ENCODE measurements around the gene XIAP.
"Not testable (repeated sequence)": the region's sequence is repeated elsewhere in the genome, so short reads cannot be mapped to it uniquely, and the experiment has no call there.

XIAP gene

DNA sequence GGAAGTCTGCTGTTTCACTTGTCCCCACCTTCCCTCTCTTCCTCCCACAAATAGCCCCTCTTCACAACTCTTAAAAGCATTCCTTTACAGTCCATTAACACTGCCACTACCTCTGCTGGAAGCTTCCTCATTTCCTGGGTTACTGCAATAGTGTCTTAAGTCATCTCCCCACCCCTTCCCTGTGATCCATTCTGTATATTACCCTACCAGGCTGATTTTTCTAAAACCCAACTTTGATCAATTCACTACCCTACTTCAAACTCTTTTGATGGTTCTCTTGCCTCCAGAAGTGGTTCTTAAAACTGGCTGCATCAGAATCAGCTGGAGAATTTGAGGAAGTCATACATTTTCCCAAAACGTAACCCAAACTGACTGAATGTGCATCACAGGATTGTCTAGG is 8.8 kb upstream of the XIAP start:
- Mint-ChIP-seq H3K27ac (no peak overlapping the region), H3K27me3 (no peaks in the 10 kb centered on the region), H3K36me3 (no peaks in the 10 kb centered on the region), H3K9me3 (ENCODE audit: low read depth) (no peaks in the 10 kb centered on the region), H3K4me3 (no peak overlapping the region), H3K4me1 (ENCODE audit: low read depth) (no peaks in the 10 kb centered on the region)

DNA sequence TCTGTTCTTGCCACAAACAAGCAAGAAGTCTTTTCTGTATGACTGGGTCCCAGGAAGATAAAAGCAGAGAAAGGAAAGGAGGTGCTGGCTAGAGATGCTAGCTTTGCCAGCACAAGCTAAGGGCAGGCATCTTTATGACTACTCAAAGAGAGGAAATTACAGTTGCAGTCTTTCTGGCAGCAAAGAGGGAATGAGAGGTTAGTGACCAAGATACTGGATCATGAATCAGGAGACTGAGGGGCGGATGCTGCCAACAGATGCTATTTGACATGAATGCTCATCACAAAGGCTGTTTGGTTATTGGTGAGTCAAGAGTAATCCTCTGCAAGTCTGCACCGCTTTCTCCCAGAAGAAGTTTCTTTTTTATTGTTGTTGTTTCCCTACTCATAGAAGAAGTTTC is 5.5 kb upstream of the XIAP start:
- H3K4me3 Mint-ChIP-seq = no peak overlapping the region
- no peak overlapping the region for H3K27ac Mint-ChIP-seq
- no peaks in the 10 kb centered on the region for H3K36me3 Mint-ChIP-seq
- peaks cover 7% of the 10 kb centered on the region for H3K4me1 Mint-ChIP-seq (ENCODE audit: low read depth)
- H3K9me3 Mint-ChIP-seq (ENCODE audit: low read depth) = no peaks in the 10 kb centered on the region
- H3K27me3 Mint-ChIP-seq = no peaks in the 10 kb centered on the region

DNA sequence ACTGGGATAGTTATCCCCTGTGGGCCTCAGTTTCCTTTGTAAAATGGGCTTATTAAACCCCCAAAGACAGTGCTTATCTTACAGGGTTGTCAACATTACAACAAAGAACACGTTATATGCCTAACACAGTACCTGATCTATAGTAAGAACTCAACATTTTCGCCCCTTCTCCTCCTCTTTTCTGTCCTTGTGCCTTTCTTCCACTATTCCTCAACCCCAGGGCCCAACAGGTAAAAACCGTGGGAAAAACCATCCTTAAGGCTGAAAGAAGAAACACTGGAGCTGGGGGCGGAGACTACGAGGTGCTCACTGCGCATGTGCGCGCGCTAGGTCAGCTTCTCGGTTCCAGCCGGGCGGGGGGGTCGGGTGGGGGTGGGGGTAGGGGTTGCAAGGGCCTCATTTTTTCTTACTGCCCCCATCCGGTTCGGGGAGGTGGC is 426 bp upstream of the XIAP start:
- H3K36me3 Mint-ChIP-seq = no peaks in the 10 kb centered on the region
- no peaks in the 10 kb centered on the region for H3K9me3 Mint-ChIP-seq (ENCODE audit: low read depth)
- peak overlapping the region; percentile 92 for H3K4me3 Mint-ChIP-seq
- peaks cover 17% of the 10 kb centered on the region for H3K4me1 Mint-ChIP-seq (ENCODE audit: low read depth)
- no peaks in the 10 kb centered on the region for H3K27me3 Mint-ChIP-seq
- H3K27ac Mint-ChIP-seq = peak overlapping the region; percentile 80

DNA sequence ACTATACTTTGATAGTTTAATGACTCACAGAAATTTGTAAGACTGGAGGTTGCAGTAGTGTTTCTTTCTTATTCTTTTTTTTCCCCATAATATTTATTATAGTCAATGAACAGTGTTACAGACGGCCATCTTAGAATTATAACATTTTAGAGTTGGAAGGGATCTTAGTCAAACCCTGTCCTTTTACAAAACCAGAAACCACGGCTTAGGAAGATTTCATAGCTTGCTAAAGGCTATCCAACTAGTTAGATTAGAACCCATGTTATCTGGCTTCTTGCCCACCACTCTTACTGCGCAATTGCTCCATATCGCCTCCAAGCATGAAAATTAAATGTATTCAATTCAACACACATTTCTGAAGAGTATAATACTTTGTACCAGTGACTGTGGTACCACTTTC is 1.1 kb downstream of the XIAP start:
- H3K27me3 Mint-ChIP-seq = no peaks in the 10 kb centered on the region
- H3K36me3 Mint-ChIP-seq = no peaks in the 10 kb centered on the region
- peaks cover 17% of the 10 kb centered on the region for H3K4me1 Mint-ChIP-seq (ENCODE audit: low read depth)
- peak overlapping the region; percentile 93 for H3K27ac Mint-ChIP-seq
- H3K9me3 Mint-ChIP-seq (ENCODE audit: low read depth) = no peaks in the 10 kb centered on the region
- H3K4me3 Mint-ChIP-seq = peak overlapping the region; percentile 92

DNA sequence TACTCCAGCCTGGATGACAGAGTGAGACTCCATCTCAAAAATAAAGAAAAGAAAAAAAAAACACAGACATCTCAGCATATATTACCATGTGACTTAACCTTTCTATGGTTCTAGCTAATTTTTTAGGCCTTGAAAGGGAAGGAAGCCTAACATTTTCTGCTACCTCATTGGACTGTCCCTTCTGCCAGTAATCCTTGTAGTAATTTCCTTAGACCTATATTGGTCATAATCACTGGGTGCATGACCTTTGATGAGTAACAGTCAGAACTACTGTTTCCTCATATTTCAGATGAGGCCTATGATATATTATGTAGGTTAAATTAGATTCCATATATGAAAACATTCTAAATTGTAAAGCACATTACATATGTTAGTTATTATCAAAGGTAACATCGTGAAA is 9.6 kb downstream of the XIAP start:
- Mint-ChIP-seq H3K4me3 (no peak overlapping the region), H3K9me3 (ENCODE audit: low read depth) (no peaks in the 10 kb centered on the region), H3K27ac (peak overlapping the region; percentile 83), H3K4me1 (ENCODE audit: low read depth) (peaks cover 18% of the 10 kb centered on the region), H3K36me3 (no peaks in the 10 kb centered on the region), H3K27me3 (no peaks in the 10 kb centered on the region)

DNA sequence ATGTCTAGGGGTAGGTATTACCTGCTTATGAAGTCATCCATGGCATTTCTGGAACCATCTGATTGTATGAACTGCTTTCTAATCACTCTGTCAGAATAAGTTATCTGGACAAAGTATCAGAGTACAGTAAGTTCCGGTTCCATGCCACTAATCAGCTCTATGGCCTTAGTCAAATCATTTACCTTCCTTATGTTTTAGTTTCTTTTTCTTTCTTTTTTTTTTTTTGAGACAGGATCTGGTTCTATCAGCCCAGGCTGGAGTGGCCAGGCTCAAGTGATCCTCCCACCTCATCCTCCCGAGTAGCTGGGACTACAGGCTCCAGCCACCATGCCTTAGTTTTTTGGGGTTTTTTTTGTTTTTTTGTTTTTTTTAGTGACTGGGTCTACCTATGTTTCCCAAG is 11.5 kb downstream of the XIAP start:
- H3K27ac Mint-ChIP-seq = peak overlapping the region; percentile 58

DNA sequence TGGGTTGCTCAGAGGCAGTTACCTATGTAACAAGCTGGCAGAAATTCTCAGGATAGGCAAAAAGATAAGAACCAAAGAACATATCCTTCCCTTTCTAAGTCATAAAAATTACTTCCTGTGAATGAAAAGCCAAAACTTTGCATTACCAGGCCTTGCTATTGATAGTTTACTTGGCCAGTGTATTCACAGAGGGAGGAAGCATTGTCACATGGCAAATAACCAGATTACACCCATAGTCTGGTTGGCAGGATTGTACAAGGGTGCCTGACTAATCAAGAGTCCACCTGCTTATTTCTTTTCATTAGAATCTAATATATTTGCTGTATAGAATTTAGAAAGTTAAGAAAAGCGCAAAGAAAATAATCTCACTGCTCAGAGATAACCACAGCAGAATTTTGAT is 14.1 kb downstream of the XIAP start:
- Mint-ChIP-seq H3K9me3 (ENCODE audit: low read depth) (no peaks in the 10 kb centered on the region), H3K36me3 (no peaks in the 10 kb centered on the region), H3K27me3 (no peaks in the 10 kb centered on the region), H3K4me1 (ENCODE audit: low read depth) (peaks cover 36% of the 10 kb centered on the region), H3K4me3 (no peak overlapping the region), H3K27ac (no peak overlapping the region)

More for the DNA sequence above, 11.5 kb downstream of the XIAP start:
- Mint-ChIP-seq H3K36me3 (no peaks in the 10 kb centered on the region), H3K4me1 (ENCODE audit: low read depth) (peaks cover 21% of the 10 kb centered on the region), H3K27me3 (no peaks in the 10 kb centered on the region), H3K9me3 (ENCODE audit: low read depth) (no peaks in the 10 kb centered on the region), H3K4me3 (no peak overlapping the region)

DNA sequence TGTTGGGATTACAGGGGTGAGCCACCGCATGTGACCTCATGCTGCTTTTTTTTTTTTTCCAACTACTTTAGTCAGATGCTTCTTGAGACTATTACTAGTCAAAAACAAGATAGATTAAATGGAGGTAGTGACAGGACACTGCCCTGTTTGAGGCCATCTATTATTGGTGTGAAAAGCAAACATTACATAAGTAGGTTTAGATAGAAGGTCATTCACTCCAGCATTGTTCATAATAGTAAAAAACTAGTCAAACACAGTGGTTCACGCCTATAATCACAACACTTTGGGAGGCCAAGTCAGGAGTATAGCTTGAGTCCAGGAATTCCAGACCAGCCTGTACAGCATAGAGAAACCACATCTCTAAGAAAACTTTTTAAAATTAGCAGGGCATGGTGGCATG is 16.3 kb downstream of the XIAP start:
- Mint-ChIP-seq H3K27ac (no peak overlapping the region), H3K4me3 (no peak overlapping the region), H3K4me1 (ENCODE audit: low read depth) (peaks cover 37% of the 10 kb centered on the region), H3K27me3 (no peaks in the 10 kb centered on the region), H3K9me3 (ENCODE audit: low read depth) (no peaks in the 10 kb centered on the region), H3K36me3 (no peaks in the 10 kb centered on the region)

DNA sequence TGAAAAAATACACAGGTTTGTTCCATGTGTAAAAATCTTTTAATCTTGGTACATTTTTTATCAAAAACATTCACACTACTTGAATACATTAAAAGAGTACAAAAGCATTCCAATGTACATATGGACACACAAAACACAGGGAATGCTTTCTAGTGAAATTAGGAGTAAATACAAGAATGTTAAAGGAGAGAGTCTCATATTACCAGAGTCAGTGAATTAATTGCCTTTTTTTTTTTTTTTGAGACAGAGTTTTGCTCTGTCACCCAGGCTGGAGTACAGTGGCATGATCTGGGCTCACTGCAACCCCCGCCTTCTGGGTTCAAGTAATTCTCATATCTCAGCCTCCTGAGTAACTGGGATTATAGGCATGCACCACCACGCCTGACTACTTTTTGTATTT is 17.0 kb downstream of the XIAP start:
- Mint-ChIP-seq H3K9me3 (ENCODE audit: low read depth) (no peaks in the 10 kb centered on the region), H3K4me3 (no peak overlapping the region), H3K4me1 (ENCODE audit: low read depth) (peaks cover 38% of the 10 kb centered on the region), H3K27me3 (no peaks in the 10 kb centered on the region), H3K36me3 (no peaks in the 10 kb centered on the region), H3K27ac (peak overlapping the region; percentile 34)

DNA sequence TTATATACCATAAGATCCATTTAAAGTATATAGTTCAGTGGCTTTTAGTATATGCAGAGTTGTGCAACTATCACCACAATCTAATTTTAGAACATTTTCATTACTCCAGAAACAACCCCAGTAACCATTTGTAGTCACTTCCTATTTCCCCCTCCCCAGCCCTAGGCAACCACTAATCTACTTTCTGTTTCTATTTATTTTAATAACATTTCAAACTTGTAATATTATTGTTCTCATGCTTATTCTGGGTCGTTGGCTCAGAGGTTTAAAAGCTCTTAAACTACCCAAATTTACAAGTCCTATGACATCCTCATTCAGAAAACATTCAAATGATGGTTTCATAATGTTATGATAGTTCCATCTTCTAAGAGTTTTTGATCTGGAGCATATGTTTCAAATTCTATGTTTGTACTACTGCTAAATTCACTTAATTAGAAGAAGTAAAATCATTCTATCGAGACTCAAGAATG is 18.4 kb downstream of the XIAP start:
- Mint-ChIP-seq H3K27me3 (no peaks in the 10 kb centered on the region), H3K36me3 (no peaks in the 10 kb centered on the region), H3K4me3 (peak overlapping the region; percentile 67), H3K27ac (peak overlapping the region; percentile 80), H3K9me3 (ENCODE audit: low read depth) (no peaks in the 10 kb centered on the region), H3K4me1 (ENCODE audit: low read depth) (peaks cover 38% of the 10 kb centered on the region)

DNA sequence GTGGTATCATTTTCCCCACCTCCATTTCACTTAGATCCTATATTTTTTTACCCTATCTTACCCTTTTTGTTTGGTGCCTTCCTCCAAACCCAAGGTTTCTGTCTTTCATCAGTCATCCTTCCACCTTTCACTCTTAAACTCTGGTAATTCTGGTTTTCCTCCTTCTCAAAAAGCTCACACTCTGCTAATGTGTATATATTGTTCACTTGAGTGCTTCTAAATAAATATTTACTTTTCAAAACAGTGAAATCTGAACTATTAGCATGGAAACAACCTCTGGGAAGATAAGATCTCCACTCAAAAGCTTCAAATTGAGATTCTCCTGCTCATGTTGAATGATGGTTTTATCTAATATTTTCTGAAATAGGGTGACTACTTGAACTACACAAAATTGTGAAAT is 21.5 kb downstream of the XIAP start:
- no peaks in the 10 kb centered on the region for H3K36me3 Mint-ChIP-seq
- no peak overlapping the region for H3K4me3 Mint-ChIP-seq
- peaks cover 34% of the 10 kb centered on the region for H3K4me1 Mint-ChIP-seq (ENCODE audit: low read depth)
- H3K27me3 Mint-ChIP-seq = no peaks in the 10 kb centered on the region
- H3K27ac Mint-ChIP-seq = peak overlapping the region; percentile 61
- H3K9me3 Mint-ChIP-seq (ENCODE audit: low read depth) = no peaks in the 10 kb centered on the region

DNA sequence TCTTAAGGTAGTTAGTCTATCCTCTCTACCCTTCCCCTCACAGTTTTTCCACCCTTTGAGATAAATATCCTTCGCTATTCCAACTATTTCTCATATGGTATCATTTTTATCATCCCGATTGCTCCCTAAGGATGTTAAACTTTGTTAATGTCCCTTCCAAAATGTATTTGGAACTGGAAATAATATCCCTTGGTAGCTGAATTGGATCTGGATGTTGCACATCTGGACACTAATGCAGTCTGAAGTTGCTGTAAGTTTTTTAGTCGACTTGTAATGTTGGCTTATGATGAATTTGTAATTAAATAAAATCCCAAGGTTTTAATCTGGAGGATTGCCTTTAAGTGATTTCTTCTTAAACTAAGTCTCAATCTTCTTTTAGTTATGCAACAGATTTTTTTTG is 22.5 kb downstream of the XIAP start:
- H3K9me3 Mint-ChIP-seq (ENCODE audit: low read depth) = no peaks in the 10 kb centered on the region
- H3K27ac Mint-ChIP-seq = no peak overlapping the region
- H3K4me3 Mint-ChIP-seq = no peak overlapping the region
- H3K36me3 Mint-ChIP-seq = no peaks in the 10 kb centered on the region
- H3K4me1 Mint-ChIP-seq (ENCODE audit: low read depth) = peaks cover 29% of the 10 kb centered on the region
- H3K27me3 Mint-ChIP-seq = no peaks in the 10 kb centered on the region

DNA sequence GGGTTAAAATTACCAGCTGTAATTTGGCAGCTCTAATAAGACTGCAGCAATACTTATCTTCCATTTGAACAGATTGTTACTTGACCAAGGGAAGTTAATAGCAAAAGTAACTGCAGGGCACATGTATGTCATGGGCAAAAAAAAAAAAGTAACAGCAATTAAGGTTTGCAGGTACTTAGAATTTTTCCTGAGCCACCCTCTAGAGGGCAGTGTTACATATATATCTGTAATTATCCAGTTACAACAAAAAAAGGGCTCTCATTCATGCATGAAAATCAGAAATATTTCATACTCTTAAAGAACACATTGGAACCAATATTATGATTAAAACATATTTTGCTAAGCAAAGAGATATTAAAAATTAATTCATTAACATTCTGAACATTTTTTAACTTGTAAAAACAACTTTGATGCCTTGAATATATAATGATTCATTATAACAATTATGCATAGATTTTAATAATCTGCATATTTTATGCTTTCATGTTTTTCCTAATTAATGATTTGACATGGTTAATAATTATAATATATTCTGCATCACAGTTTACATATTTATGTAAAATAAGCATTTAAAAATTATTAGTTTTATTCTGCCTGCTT is 25.1 kb downstream of the XIAP start:
- Mint-ChIP-seq H3K27ac (no peak overlapping the region), H3K27me3 (no peaks in the 10 kb centered on the region), H3K36me3 (peaks cover 3% of the 10 kb centered on the region), H3K4me1 (ENCODE audit: low read depth) (peaks cover 11% of the 10 kb centered on the region), H3K9me3 (ENCODE audit: low read depth) (no peaks in the 10 kb centered on the region), H3K4me3 (no peak overlapping the region)

DNA sequence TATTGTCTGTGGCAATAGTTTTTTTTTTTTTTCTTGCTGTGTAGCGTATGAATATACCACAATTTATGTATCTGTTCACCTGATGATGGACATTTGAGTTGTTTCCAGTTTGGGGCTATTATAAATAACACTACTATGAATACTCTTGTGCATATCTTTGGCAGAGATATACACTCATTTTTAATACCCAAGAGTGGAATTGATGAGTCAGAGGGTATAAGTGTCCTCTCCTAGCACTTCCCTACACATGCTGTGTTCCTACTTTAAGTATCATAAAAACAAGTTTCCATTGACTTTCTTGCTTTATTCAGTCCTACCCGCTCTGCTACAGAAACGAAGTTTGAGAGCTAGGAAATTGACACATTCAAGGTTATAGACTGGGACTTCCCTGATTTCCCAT is 39.8 kb downstream of the XIAP start:
- H3K4me3 Mint-ChIP-seq = no peak overlapping the region
- peaks cover 7% of the 10 kb centered on the region for H3K4me1 Mint-ChIP-seq (ENCODE audit: low read depth)
- no peaks in the 10 kb centered on the region for H3K27me3 Mint-ChIP-seq
- H3K36me3 Mint-ChIP-seq = no peaks in the 10 kb centered on the region
- no peaks in the 10 kb centered on the region for H3K9me3 Mint-ChIP-seq (ENCODE audit: low read depth)
- H3K27ac Mint-ChIP-seq = no peak overlapping the region

DNA sequence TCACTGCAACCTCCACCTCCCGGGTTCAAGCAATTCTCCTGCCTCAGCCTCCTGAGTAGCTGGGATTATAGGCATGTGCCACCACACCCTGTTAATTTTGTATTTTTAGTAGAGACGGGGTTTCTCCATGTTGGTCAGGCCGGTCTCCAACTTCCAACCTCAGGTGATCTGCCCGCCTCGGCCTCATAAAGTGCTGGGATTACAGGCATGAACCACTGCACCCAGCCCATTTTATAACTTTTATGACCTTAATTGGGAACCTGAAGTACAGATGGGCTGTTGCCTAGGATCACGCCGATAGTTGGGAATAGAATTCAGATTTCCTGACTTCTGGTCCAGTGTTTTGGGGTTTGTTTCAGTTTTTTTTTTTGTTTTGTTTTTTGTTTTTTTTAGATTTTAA is 43.4 kb downstream of the XIAP start:
- not testable (repeated sequence) for H3K36me3 Mint-ChIP-seq; H3K4me3 Mint-ChIP-seq; H3K9me3 Mint-ChIP-seq (ENCODE audit: low read depth); H3K27ac Mint-ChIP-seq; H3K27me3 Mint-ChIP-seq
- H3K4me1 Mint-ChIP-seq (ENCODE audit: low read depth) = peaks cover 27% of the 10 kb centered on the region

DNA sequence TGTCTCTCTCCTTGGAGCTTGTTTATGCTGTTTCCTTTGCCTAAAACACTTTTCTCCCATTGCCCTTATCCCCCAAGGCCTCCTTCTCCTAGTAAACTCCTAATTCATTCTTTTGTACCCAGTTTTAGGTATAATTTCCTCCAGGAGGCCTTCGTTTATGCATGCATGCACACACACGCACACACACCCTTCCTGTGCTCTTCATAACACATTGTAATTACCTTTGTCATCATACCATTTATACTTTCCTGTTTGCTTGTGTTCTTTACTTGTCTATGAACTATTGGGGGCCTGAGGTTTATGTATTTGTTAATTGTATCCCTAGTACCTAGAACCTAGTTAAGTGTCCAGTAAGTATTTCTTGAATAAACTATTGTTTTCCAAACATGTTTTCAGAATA is 45.5 kb downstream of the XIAP start:
- Mint-ChIP-seq H3K27ac (no peak overlapping the region), H3K4me3 (no peak overlapping the region)

More for the DNA sequence above, 45.5 kb downstream of the XIAP start:
- Mint-ChIP-seq H3K36me3 (peaks cover 3% of the 10 kb centered on the region), H3K27me3 (no peaks in the 10 kb centered on the region), H3K9me3 (ENCODE audit: low read depth) (no peaks in the 10 kb centered on the region), H3K4me1 (ENCODE audit: low read depth) (peaks cover 23% of the 10 kb centered on the region)

All from activated naive CD8-positive, alpha-beta T cell (primary cell).